ENCODE measurements around the gene ELL. TPM values are rescaled to one million over a fixed set of nuclear protein-coding genes. Genes with fewer than 3 reads are reported as not detected.
A peak's percentile ranks its signal among the peaks of the same experiment; 100 is the strongest.

ELL gene
- total RNA-seq, 1 experiment from 2014 or later: 17.0 TPM

- H3K14ac ChIP-seq (ENCODE audit: insufficient read depth, low read length): no peak overlapping the region
- TF ChIP-seq CTCF (conservative IDR thresholded peaks at IDR 0.05): no peak
- H4K20me1 ChIP-seq (ENCODE audit: control insufficient read depth, insufficient read depth, insufficient read length): no peaks in the 10 kb centered on the region
- H3K9me3 ChIP-seq (ENCODE audit: control insufficient read depth, low read depth, low read length): no peaks in the 10 kb centered on the region
- no peak for DNase-seq
- H3K27ac ChIP-seq (ENCODE audit: insufficient read length, low read depth, low read length): no peak overlapping the region
- H2AK5ac ChIP-seq (ENCODE audit: insufficient read length, low read length): no peak overlapping the region
- H2AFZ ChIP-seq (ENCODE audit: low read length): no peak overlapping the region
- Mint-ChIP-seq H3K36me3 (ENCODE audit: insufficient read depth in 1 of 3, low read depth in 3 of 3) (peaks cover 0 to 3% (median 2%) of the 10 kb centered on the region in 3 experiments; a peak in 1 of 7 replicates), H3K4me3 (no peak overlapping the region), H3K9me3 (no peaks in the 10 kb centered on the region; a peak in 1 of 5 replicates), H3K27ac (peak overlapping the region in 1 of 3 experiments; percentile 7; a peak in 1 of 7 replicates), H3K27me3 (ENCODE audit: low read depth) (no peaks in the 10 kb centered on the region), H3K4me1 (peaks cover 22 to 26% of the 10 kb centered on the region in 2 experiments)
- H3K56ac ChIP-seq (ENCODE audit: insufficient read length, low read depth, low read length): no peak overlapping the region
- H4K5ac ChIP-seq (ENCODE audit: insufficient read length, low read depth, low read length): no peak overlapping the region
- no peaks in the 10 kb centered on the region; the same call in 1 of the 2 replicates for H3K4me1 ChIP-seq (ENCODE audit: insufficient read depth, low read length)
- no peak overlapping the region for H4K8ac ChIP-seq (replicated peaks; ENCODE audit: insufficient read length, low read depth, low read length)
- H2BK15ac ChIP-seq (ENCODE audit: low read depth, low read length): no peak overlapping the region
- H4K91ac ChIP-seq (ENCODE audit: insufficient read length, low read depth, low read length): no peak overlapping the region
- H3K9ac ChIP-seq (ENCODE audit: extremely low read depth, insufficient read length, low read length): no peak overlapping the region
- no peak overlapping the region for H2BK20ac ChIP-seq (ENCODE audit: low read depth, low read length, poor library complexity, severe bottlenecking)
- WGBS (ENCODE audit: extremely low coverage, insufficient read length, low lambda C conversion rate): no CpG with 5 or more reads among the region's 8 CpGs
- H3K79me1 ChIP-seq (ENCODE audit: insufficient read depth, low read depth, low read length, poor library complexity, severe bottlenecking): peaks cover 2% of the 10 kb centered on the region
- H3K23ac ChIP-seq (ENCODE audit: insufficient read length, low read depth, low read length): no peak overlapping the region
- H3K18ac ChIP-seq (ENCODE audit: insufficient read length, low read depth, low read length): no peak overlapping the region
- no peak overlapping the region for H3K4me2 ChIP-seq (ENCODE audit: insufficient read depth, insufficient read length, low read length)
- H3K4ac ChIP-seq (ENCODE audit: low read depth, low read length): no peak overlapping the region
- H2BK5ac ChIP-seq (ENCODE audit: insufficient read length, low read length): no peak overlapping the region
- H3T11ph ChIP-seq (ENCODE audit: low read length): no peak overlapping the region
- no peak overlapping the region for H2BK12ac ChIP-seq (ENCODE audit: insufficient read length, low read depth, low read length)
- H3K23me2 ChIP-seq (ENCODE audit: insufficient read length, low read depth, low read length, poor library complexity, severe bottlenecking): no peaks in the 10 kb centered on the region
- H3K79me2 ChIP-seq (ENCODE audit: insufficient read depth, low read length): no peaks in the 10 kb centered on the region; the same call in 1 of the 2 replicates
- H3K27me3 ChIP-seq (ENCODE audit: insufficient read depth, low read length): no peaks in the 10 kb centered on the region
- no peak overlapping the region for H2BK120ac ChIP-seq (ENCODE audit: low read depth, low read length, poor library complexity, severe bottlenecking)
Measured at GRCh38 chr19:18477974-18478373, 43.9 kb downstream of the ELL start.
